Ovary (tissue), 9 donors: ENCODE results near the gene XPC. TPM values are rescaled to one million over a fixed set of nuclear protein-coding genes. Genes with fewer than 3 reads are reported as not detected.
A peak's percentile ranks its signal among the peaks of the same experiment; 100 is the strongest.
"Not testable (repeated sequence)": the region's sequence is repeated elsewhere in the genome, so short reads cannot be mapped to it uniquely, and the experiment has no call there.

Source experiments
- DNase-seq, 5 donors: peaks; one replicate each; pipeline ENCODE4 v3.0.0-alpha.2; 2019 to 2020
- H3K27ac ChIP-seq, 2 donors: fragments of 200-600 bp; one replicate each; pipeline versions ENCODE4 v1.5.1 to v1.8.0; 2019 to 2022
- H3K27me3 ChIP-seq: fragments of 200-600 bp; one replicate; pipeline ENCODE4 v1.8.0; 2022
- H3K36me3 ChIP-seq: fragments of 200-600 bp; sonication (generic); one replicate; pipeline ENCODE4 v1.5.1; 2019
- H3K4me1 ChIP-seq: one replicate; pipeline ENCODE4 v1.8.1; 2013; ENCODE audit warnings: mild to moderate bottlenecking, moderate library complexity; ENCODE audit not compliant: insufficient read depth
- H3K4me3 ChIP-seq: fragments of 200-600 bp; sonication (generic); one replicate; pipeline ENCODE4 v1.5.1; 2017
- H3K9me3 ChIP-seq, 2 donors: fragments of 200-600 bp in 1 of 2; sonication (generic) in 1 of 2; one replicate each; pipeline versions ENCODE4 v1.5.1 to v1.8.1; 2013 to 2019; ENCODE audit warnings: mild to moderate bottlenecking in 1 of 2, moderate library complexity in 1 of 2
- EP300 ChIP-seq: sonication (generic); formaldehyde crosslinking; IDR thresholded peaks from one replicate; pipeline ENCODE4 v1.6.1; 2017; ENCODE audit warnings: antibody characterized with exemption
- POLR2A ChIP-seq: fragments of 450-650 bp; IDR thresholded peaks from one replicate; pipeline ENCODE4 v1.6.1; 2017; ENCODE audit warnings: antibody characterized with exemption, mild to moderate bottlenecking, moderate library complexity
- WGBS, 3 donors: extraction: QIAGEN DNeasy Blood & Tissue Kit in 1 of 3; methylation state at CpG; one replicate each; pipeline versions ENCODE4 v1.1.5 to v1.1.7; 2013 to 2017; 5-methylcytosine and 5-hydroxymethylcytosine counted together
- intact Hi-C, 4 donors: fragments of 100-400 bp; cut with DNase I; formaldehyde crosslinking; loops; one replicate each; pipeline versions ENCODE4 v1.11.0 to v1.15.1; 2022 to 2023
- polyA plus RNA-seq, 2 donors: library from polyadenylated mRNA; stranded (reverse); fragments of 200-250 nt in 1 of 2; fragments of 350-450 nt in 1 of 2; fragmentation: Illumina TruSeq in 1 of 2; extraction: RNeasy Lipid Tissue Mini Kit (QIAGEN cat#74804) in 1 of 2; gene quantifications; one replicate each; pipeline ENCODE4 v1.2.3, GENCODE V29; 2013 to 2014
- total RNA-seq, 7 donors: library from RNA; depleted of rRNA in 2 of 7; stranded (reverse); fragments of >200 nt in 2 of 7; fragmentation: NEBNext Ultra II Directional in 3 of 7; extraction: Animal tissue kit (Norgen Biotek cat#: 25700) in 3 of 7; gene quantifications; one replicate each; pipeline versions ENCODE4 v1.1.0 to v1.2.4, GENCODE V29; 2016 to 2023
- TF ChIP-seq, protein P1 (sequence below), 3 donors: fragments of 450-650 bp in 2 of 3; fragments of 200-600 bp in 1 of 3; IDR thresholded peaks; one replicate each; pipeline versions ENCODE4 v1.5.1 to v1.8.0; 2016 to 2022; ENCODE audit warnings: antibody characterized with exemption in 3 of 3, mild to moderate bottlenecking in 1 of 3
- donor health status: DM: no; HTN: no; CAD: no; lungs with moderate emphysema.
- donor health status: DM: no; HTN: no; CAD: no.
- donor health status: Bipolar disorder and iron deficiency.
- donor health status: DM: yes; HTN: yes; CAD: no.
- donor health status: DM: no; HTN: no; CAD: no.
- donor health status: DM: yes; HTN: yes; CAD: no.

XPC gene
- total and polyA plus RNA-seq, 9 donors, result 36.2 to 63.1 (median 40.6) TPM

DNA sequence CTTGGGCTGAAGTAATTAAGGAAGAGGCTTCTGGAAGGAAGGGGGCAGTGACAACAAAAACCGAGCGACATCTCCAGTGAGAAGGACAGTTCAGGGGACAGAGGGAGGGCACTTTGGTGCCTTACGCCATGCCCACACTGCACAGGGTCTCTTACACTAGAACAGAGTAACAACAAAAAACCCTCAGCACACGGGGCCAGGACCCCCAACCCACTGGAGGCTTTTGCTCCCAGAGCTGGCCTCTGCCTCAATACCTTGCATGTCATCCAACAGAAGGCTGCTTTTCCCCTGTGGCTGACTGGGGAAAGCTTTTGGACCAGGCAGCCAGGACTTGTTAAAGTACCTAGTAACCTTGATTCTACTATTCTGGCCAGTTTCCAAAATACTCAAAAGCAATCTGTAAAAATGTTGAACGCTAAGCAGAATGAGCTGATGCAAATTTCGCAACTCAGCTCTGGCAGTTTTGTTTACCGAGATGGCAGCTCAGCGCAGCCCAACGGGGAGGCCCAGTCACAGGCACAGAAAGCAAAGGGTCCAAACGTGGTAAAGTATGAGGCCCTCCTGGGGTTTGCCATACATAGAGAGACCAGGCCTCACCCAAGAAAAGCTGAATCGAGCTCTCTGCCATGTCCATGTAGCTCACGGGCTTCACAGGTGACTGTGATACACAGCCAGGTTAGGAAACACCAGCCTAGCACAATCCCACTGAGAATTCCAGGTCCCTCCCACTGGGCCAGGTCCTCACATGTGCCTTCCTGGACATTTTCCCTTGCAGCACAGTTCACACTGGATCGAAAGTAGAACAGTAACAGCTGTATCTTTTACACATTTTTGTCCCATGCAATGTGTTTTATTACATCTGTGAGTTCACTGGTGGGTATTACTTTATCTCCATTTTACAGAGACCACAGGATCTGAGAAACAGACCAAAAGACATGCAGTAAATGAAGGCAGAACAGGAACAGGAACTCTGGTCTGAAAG lies 59.7 kb downstream of the XPC start:
- TF ChIP-seq POLR2A (no peak), EP300 (no peak)
- TF ChIP-seq, protein P1, sequence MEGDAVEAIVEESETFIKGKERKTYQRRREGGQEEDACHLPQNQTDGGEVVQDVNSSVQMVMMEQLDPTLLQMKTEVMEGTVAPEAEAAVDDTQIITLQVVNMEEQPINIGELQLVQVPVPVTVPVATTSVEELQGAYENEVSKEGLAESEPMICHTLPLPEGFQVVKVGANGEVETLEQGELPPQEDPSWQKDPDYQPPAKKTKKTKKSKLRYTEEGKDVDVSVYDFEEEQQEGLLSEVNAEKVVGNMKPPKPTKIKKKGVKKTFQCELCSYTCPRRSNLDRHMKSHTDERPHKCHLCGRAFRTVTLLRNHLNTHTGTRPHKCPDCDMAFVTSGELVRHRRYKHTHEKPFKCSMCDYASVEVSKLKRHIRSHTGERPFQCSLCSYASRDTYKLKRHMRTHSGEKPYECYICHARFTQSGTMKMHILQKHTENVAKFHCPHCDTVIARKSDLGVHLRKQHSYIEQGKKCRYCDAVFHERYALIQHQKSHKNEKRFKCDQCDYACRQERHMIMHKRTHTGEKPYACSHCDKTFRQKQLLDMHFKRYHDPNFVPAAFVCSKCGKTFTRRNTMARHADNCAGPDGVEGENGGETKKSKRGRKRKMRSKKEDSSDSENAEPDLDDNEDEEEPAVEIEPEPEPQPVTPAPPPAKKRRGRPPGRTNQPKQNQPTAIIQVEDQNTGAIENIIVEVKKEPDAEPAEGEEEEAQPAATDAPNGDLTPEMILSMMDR (IDR thresholded peaks at IDR 0.05), result no peak
- intact Hi-C loops, result loop anchor here in 1 of 4 donors (5.0 kb wide), 1 partner anchor 221 kb away; no protein-coding TSS in a partner anchor
- peak; percentile 53 to 69 (median 65) for DNase-seq

DNA sequence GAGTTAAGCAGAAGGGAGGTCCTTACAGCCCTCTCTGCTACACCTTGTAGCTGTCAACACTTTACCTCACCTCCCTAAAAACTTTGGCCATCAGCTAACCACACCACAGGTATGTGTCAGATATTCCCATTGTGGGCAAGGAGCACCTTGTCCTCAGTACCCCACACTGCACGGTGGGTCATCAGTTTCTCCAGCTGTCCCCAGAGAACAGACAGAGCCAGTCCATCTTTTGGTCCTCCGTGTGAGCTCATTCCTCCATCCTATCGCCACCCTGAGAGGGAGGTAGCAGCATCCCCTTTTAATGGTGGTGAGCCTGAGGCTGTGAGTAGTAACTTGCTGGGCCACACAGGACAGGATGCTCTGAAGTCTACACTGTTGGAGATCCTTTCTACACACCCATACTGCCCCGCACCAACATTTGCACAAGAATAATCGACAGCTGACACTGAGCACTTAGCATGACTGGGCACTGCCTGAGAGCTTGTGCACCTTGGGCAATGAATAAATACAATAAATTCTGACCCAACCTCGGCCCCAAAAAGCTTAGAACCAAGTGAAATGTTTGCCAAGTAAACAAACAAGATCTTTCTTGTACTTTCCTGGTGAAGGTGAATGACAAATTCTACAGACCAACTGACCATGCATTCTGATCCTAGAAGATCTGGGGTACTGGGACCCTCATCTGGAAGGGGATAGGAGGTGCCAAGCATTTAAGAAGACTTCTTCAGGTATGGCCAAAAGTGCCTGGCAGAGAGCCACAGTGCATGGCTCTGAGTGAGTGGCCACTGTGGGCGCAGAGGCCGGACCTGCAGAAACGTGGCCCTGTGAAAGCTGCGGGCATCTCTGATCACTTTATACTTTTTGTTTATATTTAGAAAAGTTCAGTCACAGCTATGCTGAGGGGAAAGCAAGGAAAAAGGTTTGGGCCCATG lies 60.7 kb downstream of the XPC start:
- intact Hi-C loops, result loop anchor here in 1 of 4 donors (5.0 kb wide), 1 partner anchor 220 kb away; no protein-coding TSS in a partner anchor
- Histone ChIP-seq H3K4me3 (no peak overlapping the region), H3K4me1 (peaks cover 11% of the 10 kb centered on the region), H3K9me3 (no peaks in the 10 kb centered on the region), H3K36me3 (no peaks in the 10 kb centered on the region), H3K27me3 (no peaks in the 10 kb centered on the region), H3K27ac (peak overlapping the region in 1 of 2 donors; percentile 77)
- 89 to 91% (median 90%) methylated on average over 10 of the region's 10 CpGs for WGBS, 3 donors
- no peak for DNase-seq
- no peak for TF ChIP-seq EP300
- TF ChIP-seq, protein P1 (IDR thresholded peaks at IDR 0.05), result no peak
- TF ChIP-seq POLR2A, result no peak

More for the DNA sequence above, 59.7 kb downstream of the XPC start:
- WGBS, 3 donors, result 48 to 56% (median 50%) methylated on average over 13 of the region's 13 CpGs
- Histone ChIP-seq H3K27ac (peak overlapping the region; percentile 11 to 77), H3K9me3 (no peaks in the 10 kb centered on the region), H3K4me3 (no peak overlapping the region), H3K4me1 (peaks cover 15% of the 10 kb centered on the region), H3K27me3 (no peaks in the 10 kb centered on the region), H3K36me3 (no peaks in the 10 kb centered on the region)

DNA sequence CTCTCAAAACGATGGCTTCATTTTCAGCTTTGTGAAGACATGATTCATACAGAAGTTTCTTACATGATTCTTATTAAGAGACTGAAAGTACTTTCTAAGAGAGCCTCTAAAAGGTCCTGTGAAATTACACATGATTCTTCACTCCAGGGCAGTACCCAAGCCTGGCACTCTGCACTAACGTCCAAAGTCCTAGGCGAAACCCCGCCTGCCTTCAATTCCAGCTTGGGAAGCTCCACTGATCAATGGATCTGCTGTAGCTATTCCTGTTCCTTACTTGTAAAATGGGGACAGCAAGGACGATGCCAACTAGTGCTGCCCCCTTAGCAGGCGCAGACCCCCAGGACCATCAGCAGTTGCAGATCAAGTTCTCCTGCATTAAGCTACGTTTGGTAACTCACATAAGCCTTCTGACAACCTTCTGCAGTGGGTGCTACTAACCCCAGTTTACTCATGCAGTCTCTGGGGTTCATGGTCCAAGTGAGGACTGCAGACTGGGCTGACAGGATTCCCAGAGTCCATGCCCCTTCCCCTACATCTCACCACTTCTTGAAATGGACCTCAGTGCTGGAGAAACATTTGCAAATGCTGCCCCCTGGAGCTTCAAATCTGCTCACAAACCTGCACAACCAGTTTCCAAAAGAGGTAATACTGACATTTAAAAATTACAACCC lies 64.3 kb downstream of the XPC start:
- no peaks in the 10 kb centered on the region for H3K9me3 ChIP-seq
- DNase-seq, result no peak
- TF ChIP-seq POLR2A, result no peak
- TF ChIP-seq, protein P1 (IDR thresholded peaks at IDR 0.05), result no peak
- no peaks in the 10 kb centered on the region for H3K36me3 ChIP-seq
- intact Hi-C loops, result no loop called here
- H3K4me1 ChIP-seq, result peaks cover 8% of the 10 kb centered on the region
- H3K27me3 ChIP-seq, result no peaks in the 10 kb centered on the region
- WGBS, 3 donors, result 92 to 98% (median 96%) methylated on average over 7 of the region's 7 CpGs
- H3K27ac ChIP-seq, result no peak overlapping the region
- H3K4me3 ChIP-seq, result no peak overlapping the region

DNA sequence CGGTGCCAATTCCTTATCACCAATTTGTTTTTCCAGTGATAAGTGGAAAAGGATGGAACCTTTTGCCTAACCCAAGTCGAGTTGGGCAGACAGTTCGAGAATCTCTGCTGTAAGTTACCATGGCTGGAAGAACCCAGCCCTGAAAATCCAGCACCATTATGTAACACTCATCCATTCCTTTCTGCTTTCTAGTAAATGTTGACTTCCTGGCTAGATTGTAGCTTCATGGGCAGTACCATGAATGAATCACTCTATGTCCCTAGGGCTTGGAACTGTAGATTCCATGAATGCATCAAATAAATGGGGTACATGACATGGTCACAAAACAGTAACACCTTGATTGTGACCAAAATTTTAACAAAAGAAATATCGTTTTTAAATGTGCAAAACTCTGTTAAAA lies 67.7 kb downstream of the XPC start:
- no peaks in the 10 kb centered on the region for H3K4me1 ChIP-seq
- no peaks in the 10 kb centered on the region for H3K36me3 ChIP-seq
- no peaks in the 10 kb centered on the region for H3K9me3 ChIP-seq
- intact Hi-C loops, result no loop called here
- no peak overlapping the region for H3K4me3 ChIP-seq
- TF ChIP-seq EP300 (no peak), POLR2A (no peak)
- TF ChIP-seq, protein P1 (IDR thresholded peaks at IDR 0.05), result no peak
- DNase-seq, result no peak
- WGBS, 3 donors, result 69 to 79% (median 73%) methylated on average over 4 of the region's 4 CpGs
- H3K27ac ChIP-seq, result no peak overlapping the region
- no peaks in the 10 kb centered on the region for H3K27me3 ChIP-seq

DNA sequence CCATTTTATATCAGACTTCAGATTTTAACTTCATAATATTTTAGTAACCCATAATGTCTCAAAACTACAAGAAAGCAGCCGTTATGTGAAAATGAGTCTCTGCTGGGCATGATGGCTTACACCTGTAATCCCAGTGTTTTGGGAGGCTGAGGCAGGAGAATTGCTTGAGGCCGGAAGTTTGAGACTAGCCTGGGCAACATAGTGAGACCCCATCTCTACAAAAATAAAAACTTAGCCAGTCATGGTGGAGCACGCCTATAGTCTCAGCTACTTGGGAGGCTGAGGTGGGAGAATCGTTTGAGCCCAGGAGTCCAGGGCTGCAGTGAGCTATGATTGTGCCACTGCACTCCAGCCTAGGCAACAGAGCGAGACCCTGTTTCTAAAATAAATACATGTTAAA lies 68.6 kb downstream of the XPC start:
- H3K4me3 ChIP-seq, H3K4me1 ChIP-seq, intact Hi-C loops, H3K9me3 ChIP-seq, H3K27me3 ChIP-seq, H3K36me3 ChIP-seq, H3K27ac ChIP-seq, DNase-seq: not testable (repeated sequence)
- 92 to 96% (median 95%) methylated on average over 5 of the region's 5 CpGs for WGBS, 3 donors
